Midbrain (tissue), 1 donor: ENCODE data around the gene REX1BD.
A peak's percentile ranks its signal among the peaks of the same experiment; 100 is the strongest.

Experiments used
- DNase-seq: peaks from one replicate; lab custom pipeline; 2025; lab: John Stamatoyannopoulos, UW

Gene REX1BD

DNA sequence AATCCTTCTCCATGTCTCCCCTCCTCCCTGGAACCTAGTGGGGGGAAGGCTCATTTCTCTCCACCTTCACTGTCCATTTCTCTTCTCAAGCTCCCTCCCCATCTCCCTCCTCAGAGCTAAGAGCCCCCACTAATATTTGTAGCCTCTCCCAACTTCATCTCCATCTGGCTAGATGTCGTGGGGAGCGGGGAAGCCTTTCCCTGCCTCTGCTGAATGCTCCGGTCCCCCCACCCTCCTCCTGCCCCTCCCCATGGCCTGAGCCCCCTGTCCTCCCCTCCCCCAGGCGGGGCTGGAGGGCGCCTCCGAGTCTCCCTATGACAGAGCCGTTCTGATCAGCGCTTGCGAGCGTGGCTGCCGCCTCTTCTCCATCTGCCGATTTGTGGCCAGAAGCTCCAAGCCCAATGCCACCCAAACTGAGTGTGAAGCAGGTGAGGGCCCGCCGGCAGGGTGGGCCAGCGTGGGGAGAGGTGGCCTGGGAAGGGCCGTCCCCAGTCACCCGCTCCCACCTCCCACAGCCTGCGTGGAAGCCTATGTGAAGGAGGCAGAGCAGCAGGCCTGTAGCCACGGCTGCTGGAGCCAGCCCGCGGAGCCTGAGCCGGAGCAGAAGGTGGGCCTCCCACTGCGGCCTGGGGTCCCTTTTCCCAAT is 25.1 kb downstream of the REX1BD start:
- DNase-seq: no peak

DNA sequence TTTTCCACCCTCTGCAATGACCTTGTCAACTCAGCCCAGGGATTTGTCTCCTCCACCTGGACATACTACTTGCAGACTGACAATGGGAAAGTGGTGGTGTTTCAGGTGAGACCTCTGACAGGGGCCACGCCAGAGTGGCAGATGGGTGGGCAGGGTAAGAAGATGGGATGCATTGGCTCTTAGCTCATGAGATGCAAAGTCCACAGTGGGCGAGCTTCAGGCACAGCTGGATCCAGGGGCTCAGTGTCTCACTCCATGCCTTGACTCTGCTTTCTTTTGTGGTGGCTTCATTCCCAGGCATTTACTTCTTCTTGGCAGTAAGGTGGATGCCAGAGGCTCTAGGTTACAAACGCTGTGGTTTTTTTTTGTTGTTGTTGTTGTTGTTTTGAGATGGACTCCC is 27.4 kb downstream of the REX1BD start:
- DNase-seq: no peak

DNA sequence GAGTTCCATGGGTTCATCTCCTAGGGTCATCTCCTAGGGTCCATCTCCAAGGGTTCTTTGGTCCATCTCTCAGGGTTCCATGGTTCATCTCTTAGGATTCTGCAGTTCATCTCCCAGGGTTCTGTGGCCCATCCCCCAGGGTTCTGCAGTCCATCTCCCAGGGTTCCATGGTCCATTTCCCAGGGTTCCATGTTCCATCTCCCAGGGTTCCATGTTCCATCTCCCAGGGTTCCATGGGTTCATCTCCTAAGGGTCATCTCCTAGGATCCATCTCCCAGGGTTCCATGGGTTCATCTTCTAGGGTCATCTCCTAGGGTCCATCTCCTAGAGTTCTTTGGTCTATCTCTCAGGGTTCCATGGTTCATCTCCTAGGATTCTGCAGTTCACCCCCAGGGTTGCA is 29.0 kb downstream of the REX1BD start:
- DNase-seq: no peak

DNA sequence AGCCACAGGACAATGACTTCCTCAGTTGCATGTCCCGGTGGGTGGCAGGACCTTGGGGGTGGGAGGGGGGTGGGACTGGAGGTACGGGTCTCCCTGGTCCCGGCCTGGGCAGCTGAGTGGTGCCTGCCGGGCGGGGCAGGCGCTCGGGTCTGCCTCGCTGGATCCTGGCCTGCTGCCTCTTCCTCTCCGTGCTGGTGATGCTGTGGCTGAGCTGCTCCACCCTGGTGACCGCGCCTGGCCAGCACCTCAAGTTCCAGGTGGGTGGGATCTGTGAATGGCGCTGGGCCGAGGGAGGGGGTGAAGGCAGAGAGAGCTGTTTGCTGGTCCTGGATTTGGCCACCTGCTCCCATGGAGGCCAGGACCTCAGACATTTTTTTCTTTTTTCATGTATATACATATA is 29.6 kb downstream of the REX1BD start:
- no peak for DNase-seq

DNA sequence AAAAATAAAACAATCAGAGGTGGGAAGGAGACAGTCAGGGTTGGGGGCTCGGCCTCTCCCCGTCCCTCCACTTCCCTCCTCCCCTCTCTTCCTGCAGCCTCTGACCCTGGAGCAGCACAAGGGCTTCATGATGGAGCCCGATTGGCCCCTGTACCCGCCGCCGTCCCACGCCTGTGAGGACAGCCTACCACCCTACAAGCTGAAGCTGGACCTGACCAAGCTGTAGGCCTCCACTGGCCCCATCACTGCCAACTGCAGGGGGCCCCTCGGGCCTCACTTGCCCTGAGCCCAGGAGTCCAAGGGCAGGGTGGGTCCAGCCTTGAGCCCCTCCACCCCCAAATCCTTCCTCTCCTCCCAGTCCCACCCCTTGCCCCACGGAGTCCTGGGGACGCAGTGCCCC is 31.7 kb downstream of the REX1BD start:
- no peak for DNase-seq

DNA sequence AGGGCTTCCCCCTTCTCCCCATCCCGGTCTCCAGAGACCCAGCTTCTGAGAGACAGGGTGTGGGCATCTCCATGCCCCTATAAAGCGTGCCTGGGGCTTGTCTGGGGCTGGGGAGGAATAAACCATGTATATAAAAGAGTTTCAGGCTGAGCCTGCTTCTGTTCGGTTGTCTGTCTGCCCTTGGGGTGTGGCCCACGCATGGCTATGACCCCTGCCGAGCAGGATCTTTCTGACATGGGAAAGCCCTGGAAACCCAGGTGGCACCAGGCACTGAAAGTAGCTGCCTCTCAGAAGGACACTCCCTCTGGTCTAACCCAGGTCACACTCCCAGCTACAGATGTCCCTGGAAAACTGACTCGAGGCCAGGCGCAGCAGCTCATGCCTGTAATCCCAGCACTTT is 32.3 kb downstream of the REX1BD start:
- no peak for DNase-seq

DNA sequence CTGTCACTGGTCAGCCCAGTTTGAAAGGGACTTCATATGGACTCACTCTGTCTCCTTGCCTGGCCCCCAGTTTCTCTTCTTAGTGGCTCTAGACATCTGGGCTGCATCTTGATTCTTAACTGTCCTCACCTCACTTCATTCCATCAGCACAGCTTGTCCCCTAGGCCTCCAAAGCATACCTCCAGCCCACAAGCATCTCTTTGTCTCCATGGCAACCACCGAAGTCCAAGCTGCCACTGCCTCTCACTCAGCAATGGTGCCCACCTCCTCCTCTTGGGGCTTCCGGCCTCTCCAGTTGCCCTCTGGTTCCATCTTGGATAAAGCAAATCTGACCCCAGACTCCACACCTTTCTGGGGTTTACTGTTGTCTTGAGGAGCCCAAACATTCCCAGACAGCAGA is 38.3 kb downstream of the REX1BD start:
- no peak for DNase-seq

DNA sequence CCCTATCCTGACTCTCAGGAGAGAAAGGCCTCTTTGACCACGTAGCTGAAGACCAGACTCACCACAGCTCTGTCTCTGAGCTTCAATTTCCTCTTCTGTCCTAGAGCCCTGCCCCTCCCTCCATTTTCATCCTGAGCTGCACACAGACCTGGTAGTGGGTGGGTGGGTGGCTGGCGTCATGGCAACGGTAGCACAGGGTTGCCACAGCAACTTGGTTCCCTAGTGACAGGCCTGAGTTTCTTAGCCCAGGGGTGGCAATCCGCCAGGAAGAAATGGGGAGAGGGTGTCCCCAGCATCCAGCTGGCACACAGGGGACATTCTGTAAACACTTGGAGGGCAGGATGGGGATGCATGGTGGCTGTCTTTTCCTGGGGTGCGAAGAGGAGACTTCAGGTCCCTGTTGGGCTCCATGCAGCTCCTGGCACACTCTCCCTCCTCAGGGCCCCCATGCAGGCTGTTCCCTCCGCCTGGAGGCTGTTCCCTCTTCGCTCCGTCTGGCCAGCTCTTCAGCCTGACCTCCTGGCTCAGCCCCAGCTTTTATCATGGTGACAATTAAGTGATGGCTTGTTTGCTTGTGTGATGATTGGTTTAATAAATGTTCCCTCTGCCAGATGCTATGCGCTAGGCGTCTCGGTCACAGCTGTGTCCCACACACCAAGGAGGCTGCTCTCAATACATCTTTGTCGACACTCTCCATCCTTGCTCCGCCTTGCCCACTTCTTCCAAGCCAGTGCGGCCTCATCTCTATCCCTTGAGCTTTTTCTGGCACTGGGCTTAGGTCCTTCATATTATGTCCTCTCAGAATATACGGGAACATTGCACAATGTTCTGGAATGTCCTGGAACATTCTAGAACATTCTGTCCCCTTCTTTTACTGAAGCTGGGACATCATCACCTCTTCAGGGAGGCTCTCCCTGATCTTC is 40.8 kb downstream of the REX1BD start:
- no peak for DNase-seq

DNA sequence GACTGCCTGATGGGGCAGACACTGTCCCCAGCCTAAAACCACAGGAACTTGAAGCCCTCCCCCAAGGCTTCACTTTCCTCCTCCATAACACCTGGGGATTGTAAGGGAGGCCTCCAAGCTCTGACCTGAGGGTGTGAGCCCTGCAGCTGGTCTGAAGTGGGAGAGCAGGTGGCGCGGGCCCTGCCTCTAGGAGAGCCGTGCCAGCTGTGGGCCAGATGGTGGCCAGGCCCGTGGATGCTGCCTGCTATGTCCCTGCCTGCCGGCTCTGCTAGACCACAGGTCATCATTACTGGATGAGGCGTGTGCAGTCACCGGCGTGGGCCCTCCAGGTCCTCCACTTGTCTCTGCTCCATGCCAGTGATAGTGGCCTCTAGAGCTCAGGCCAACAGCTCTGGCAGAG is 44.7 kb downstream of the REX1BD start:
- DNase-seq: no peak

DNA sequence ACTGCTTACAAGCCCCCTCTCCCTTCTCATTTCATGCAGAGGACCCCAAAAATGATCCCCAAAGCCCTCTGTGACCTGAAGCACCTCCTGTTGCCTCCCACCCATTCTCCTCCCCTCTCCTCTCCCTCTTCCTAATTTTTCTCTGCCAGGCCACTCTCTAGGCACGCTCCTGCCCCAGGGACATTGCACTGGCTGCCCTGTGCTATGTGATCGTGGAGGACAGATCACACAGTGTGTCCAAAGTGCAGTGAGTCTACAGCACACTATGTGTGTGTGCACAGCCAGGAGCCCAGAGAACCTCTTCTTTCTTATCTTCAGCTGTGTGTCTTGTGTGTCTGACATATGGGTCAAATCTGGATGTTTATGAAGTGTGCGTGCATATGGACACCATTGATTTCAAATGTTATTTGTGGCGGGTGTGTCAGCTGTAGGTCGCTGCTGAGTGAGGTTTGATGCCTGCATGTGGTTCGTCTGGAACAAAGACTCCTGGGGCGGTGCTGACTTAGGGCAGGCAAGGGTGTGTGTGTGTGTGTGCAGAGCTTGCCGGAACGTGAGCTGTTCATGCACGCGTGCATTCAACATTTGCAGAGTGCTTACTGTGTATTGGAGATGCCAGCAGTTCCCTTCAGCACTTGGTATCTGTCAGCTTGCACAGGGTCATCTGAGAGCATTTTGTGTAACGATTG is 46.2 kb downstream of the REX1BD start:
- DNase-seq: no peak

DNA sequence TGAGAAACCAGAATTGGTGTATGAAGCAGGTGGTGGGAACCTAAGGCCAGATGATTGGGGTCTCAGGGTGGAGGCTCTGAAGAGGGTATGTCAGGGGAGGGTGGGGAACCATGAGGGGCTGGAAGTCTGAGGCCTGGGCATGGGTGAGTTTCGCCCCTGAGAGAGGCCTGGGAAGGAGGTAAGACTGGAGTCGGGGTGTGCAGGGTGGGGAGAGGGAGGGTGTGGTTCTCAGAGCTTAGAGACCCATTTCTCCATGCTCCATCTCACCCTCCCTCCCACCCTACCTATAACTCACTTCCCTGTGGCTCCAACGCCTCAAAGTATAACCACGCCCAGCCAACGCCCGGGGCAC is 47.2 kb downstream of the REX1BD start:
- DNase-seq: no peak

DNA sequence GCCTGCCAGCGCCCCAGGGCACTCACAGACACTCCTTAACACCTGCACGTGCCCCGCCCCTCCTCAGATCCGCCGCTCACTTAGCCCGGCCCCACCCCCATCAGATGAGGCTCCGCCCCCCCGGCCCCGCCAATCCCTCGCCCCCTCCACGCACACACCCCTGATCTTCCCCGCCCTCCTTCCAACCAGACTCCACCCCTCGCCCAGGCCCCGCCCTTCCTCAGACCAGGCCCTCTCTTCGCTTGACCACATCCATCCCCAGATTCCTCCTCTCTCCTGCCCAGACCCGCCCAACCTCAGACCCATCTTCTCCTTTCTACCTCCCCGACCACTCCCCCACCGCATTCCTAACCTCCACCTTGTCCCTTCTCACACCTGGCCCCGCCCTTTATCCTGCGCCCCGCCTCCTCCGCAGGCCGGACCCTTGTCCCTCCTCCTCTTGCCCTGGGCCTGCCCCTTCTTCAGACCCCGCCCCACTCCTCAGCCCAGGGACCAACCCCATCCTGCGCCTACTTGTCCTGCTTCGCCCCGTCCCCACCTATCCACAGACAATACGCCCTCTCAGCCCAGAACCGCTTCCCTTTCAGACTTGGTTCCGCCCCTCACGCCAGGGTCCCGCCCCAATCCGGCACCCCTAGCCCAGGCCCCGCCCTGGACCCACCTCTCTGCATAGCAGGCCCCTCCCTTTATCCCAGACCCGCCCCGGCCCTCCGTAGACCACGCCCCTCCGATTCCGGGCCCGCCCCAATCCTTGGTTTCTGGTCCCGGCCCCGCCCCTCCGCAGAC is 47.8 kb downstream of the REX1BD start:
- DNase-seq: peak; percentile 93

DNA sequence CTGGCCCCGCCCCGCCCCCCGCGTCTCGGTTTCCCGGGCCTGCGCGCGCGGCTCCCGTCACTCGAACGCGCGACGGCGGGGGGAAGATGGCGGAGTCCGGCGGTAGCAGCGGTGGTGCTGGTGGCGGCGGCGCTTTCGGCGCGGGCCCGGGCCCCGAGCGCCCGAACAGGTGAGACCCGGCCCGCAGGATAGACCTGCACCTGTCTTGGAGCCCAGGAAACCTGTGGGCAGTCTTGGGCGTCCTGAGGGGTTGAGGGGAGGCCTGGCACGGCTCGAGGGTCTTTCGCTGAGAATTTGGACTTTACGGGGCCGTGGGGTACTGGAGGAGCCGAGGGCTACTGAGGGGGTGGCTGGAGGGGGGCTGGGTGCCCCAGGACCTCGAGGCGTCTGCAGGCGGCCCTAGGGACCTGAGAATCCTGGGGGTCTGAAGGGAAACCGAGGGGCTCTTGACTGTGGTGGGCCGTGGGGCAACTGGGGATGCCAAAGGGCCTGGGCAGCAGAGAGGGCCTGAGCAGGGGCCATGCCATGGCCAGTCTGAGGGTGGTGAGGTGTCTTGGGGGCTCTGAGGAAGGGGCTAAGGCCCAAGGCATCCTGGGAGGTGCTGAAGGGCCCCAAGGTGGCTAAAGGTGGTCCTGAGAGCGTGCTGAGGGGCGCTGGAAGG is 48.5 kb downstream of the REX1BD start, which contains the start of gene KLHL26:
TSS of gene KLHL26 (plus strand) at position 60 of the 661 bp plus-strand sequence. CDS start at position 87, 27 bp downstream.
- no peak for DNase-seq

DNA sequence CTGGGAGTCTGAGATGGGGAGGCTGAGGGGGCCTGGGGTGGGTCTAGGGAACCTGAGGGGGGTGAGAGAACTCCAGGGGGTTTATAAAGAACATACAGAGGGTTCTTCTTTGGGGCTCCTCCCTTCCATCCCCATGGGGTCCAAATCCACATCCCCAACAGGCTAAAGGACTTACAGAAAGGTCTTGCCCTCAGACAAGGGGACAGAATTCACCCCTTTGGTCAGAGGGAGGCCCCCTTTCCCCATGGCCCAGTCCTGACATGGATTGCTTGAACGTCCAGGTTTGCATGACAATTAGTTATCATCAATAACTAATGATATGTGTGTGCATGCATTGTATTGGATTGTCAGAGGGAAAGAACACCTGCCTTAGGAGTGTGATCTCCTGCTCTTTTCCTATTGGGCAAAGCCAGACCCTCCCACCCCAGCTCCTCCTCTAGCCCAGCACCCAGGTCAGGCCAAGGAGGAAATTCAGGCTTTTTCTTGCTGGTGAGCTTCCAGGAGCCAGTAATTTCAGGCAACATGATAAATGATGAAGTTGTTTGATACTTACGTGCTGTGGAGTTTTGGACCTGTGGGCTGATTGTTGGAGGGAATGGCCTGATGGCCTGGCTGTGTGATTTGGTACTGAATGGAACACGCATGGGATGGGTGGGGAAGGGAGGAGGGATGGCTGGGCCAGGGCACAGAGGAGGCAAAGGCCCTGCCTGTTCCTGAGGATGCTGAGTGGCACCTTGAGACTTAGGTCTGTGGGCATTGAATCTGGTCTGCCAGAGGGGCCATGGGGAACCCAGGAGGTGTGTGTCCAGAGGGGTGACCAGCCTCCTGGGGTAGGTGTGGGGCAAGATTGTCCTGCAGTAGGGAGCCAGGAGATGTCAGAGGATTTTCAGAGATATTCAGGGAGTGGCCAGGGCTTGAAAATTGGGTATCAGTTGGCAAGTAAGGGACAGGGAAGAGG is 49.4 kb downstream of the REX1BD start:
- no peak for DNase-seq

DNA sequence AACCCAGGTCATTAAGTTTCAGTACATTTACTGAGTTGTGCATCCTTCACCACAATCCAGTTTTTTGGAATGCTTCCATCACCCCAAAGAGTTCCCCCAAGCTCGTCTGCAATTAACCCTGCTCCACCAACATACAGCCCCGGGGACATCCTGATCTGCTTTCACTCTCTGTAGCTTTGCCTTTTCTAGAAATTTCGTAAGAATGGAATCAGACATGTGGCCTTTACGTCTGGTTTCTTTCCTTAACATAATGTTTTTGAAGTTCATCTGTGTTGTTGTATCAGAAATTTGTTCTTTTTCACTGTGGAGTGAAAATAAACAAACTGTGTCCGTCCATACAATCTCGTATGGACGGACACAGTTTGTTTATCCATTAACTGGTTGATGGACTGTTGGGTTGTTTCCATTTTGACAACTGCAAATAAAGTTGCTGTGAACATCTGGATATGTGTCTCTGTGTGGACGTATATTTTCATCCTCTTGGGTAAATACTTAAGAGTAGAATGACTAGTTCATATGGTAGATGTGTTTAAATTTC is 51.2 kb downstream of the REX1BD start:
- no peak for DNase-seq
